ENCODE measurements around the gene UGDH. TPM values are rescaled to one million over a fixed set of nuclear protein-coding genes. Genes with fewer than 3 reads are reported as not detected.

The UGDH gene
- total RNA-seq, 1 donor from 2014 or later: 28.2 TPM

DNA sequence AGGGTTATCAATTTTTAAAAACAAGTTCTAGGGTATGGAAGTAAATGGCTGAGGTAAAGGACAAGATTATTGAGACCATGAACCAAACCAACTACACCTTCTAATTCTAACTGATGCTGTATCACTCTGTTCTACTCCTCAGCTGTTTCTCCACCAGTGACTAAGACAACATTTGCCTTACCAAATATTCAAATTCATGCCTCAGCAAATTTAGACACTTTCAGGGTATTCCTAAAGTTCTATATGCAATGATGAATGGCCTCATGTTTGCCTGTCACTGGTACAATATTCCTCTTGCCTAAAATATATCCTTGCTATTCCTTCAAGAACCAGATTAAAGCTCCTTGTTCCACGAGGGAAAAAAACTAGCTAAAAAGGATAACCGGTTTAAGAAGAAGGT is 73.5 kb downstream of the UGDH start:
- no peak for DNase-seq (ENCODE audit: low read depth in 2 of 2)

- DNase-seq (ENCODE audit: low read depth in 2 of 2): no peak
Measured at GRCh38 chr4:39452860-39453587, 74.2 kb downstream of the UGDH start.

GRCh38 chr4:39452153-39452859 is 74.9 kb downstream of the UGDH start:
- DNase-seq (ENCODE audit: low read depth in 2 of 2): no peak

DNA sequence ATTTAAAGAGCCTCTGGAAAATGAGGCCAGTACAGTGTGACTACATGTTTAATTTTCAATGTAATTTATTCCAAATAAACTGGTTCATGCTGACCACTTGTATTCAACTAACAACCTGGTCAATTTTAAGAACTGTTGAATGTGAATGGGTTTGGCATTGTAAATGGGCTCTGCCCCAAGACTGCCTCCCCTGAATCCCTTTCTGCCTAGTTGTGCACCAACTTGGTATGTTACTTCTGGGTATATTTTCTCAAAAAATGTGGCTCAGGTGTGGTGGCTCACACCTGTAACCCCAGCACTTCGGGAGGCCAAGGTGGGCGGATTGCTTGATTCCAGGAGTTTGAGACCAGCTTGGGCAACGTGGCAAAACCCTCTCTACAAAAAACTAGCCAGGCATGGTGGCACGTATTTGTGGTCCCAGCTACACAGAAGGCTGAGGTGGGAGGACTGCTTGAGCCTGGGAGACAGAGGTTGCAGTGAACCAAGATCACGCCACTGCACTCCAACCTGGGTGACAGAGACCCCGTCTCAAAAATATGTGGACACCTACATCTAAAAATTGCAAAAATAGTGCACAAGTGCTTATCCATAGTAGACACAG is 75.7 kb downstream of the UGDH start:
- no peak for DNase-seq (ENCODE audit: low read depth in 2 of 2)

- DNase-seq (ENCODE audit: low read depth in 2 of 2): no peak
Measured at GRCh38 chr4:39450618-39451017, 76.6 kb downstream of the UGDH start.

Other genes with a start within 250 kb of the UGDH start
- 44.2 and 66.7 TPM in 2 replicates for gene RFC1, start 161.1 kb downstream of the UGDH start, total RNA-seq
- under 0.01 and 0.20 TPM in 2 replicates for gene KLB, start 120.5 kb downstream of the UGDH start, total RNA-seq
- gene RPL9, start 68.5 kb downstream of the UGDH start, total RNA-seq: 2,228 and 2,588 TPM in 2 replicates
- 2.6 and 4.6 TPM in 2 replicates for gene LIAS, start 68.4 kb downstream of the UGDH start, total RNA-seq
- 12.6 and 17.7 TPM in 2 replicates for gene SMIM14, start 111.4 kb upstream of the UGDH start, total RNA-seq
- gene UBE2K, start 170.7 kb upstream of the UGDH start, total RNA-seq: 10.9 and 13.7 TPM in 2 replicates